Measurements from ENCODE around the gene PTK6. TPM values are rescaled to one million over a fixed set of nuclear protein-coding genes. Genes with fewer than 3 reads are reported as not detected.
"Not testable (repeated sequence)": the region's sequence is repeated elsewhere in the genome, so short reads cannot be mapped to it uniquely, and the experiment has no call there.

The PTK6 gene
- total RNA-seq, 1 donor, result 0.52 TPM

DNA sequence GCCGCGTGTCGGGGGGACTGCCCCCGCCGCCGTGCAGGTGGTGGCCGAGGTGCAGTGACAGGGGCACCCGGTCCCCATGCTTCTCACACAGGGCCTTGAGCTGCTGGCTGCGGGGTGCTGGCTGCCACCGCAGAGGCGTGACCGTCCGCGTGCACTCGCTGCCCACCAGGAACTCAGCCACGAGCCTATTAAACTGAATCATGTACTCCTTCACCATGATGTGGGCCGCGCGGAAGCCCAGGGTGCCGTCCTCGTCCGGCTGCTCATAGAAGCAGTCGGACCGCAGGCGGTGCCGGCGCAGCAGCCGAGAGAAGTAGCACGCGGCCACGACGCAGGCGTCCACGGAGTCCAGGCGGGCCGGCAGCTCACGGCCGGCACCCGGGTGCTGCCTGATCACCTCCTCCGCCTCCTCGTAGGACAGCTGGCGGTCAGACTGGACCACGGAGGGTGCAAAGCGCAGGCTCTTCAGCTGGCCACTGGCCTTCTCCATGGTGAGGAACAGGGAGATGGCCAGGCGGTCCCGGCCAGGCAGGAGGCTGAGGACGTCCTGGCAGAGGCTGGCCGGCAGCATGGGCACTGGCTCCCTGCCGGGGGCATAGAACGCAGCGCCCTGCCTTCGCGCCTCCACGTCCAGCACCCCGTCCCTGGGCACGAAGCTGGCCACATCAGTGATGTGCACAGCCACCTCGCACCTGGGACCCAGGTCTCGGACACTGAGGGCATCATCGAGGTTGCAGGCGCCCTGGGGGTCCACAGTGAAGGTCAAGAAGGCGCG lies 27.0 kb upstream of the PTK6 start:
- Histone ChIP-seq H3K4me3 (ENCODE audit: low read length) (no peak overlapping the region), H3K27me3 (ENCODE audit: insufficient read depth, low read length) (no peaks in the 10 kb centered on the region), H3K4me1 (ENCODE audit: insufficient read depth, low read length) (peaks cover 28% of the 10 kb centered on the region)

GRCh38 chr20:63563225-63563935 lies 26.2 kb upstream of the PTK6 start:
- Histone ChIP-seq H3K4me1 (ENCODE audit: insufficient read depth, low read length) (peaks cover 19% of the 10 kb centered on the region), H3K27me3 (ENCODE audit: insufficient read depth, low read length) (no peaks in the 10 kb centered on the region), H3K9me3 (ENCODE audit: low read depth, low read length) (no peaks in the 10 kb centered on the region), H3K4me3 (ENCODE audit: low read length) (no peak overlapping the region)

More for the DNA sequence above, 27.0 kb upstream of the PTK6 start:
- H3K9me3 ChIP-seq (ENCODE audit: low read depth, low read length), result no peaks in the 10 kb centered on the region

GRCh38 chr20:63562461-63563224 lies 25.5 kb upstream of the PTK6 start:
- H3K27me3 ChIP-seq (ENCODE audit: insufficient read depth, low read length), result no peaks in the 10 kb centered on the region

DNA sequence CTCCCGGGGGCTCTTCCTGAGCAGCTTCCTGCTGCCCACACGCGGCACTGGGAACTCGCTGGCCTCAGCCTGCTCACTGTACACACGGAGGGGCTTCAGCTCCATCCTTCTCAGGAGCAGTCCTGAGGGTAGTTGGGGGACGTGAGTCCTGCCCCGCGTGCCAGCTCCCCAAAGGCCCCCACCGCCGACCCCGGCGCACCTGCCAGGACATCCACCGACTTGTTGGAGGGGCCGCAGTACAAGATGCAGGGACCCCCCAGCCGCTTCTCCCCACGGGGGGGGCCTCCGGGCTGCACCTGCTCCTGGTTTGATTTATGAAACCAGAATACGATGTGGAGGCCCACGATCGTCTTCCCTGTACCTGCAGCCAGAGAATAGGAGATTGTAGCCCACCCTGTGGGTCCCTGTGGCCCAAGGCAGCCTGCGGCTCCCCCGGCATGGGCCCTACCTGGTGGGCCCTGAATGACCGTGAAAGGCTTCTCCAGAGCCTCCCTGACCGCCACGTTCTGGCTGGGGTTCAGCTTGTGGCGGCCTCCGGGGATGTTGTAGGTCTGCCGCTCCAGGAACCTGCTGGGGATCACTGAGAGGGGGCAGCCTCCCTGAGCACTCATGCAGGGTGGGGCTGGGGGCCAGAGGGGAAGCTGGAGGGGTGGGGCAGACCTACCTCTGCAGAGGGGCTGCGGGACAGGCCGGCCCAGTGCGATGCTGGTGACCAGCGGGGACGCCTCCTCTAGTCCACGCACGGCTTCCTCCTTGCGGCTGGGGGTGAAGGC lies 24.6 kb upstream of the PTK6 start:
- no peaks in the 10 kb centered on the region for H3K27me3 ChIP-seq (ENCODE audit: insufficient read depth, low read length)
- H3K4me1 ChIP-seq (ENCODE audit: insufficient read depth, low read length), result peaks cover 4% of the 10 kb centered on the region
- no peaks in the 10 kb centered on the region for H3K9me3 ChIP-seq (ENCODE audit: low read depth, low read length)
- no peak overlapping the region for H3K4me3 ChIP-seq (ENCODE audit: low read length)

More at GRCh38 chr20:63562461-63563224, 25.5 kb upstream of the PTK6 start:
- Histone ChIP-seq H3K4me3 (ENCODE audit: low read length) (no peak overlapping the region), H3K4me1 (ENCODE audit: insufficient read depth, low read length) (peaks cover 12% of the 10 kb centered on the region), H3K9me3 (ENCODE audit: low read depth, low read length) (no peaks in the 10 kb centered on the region)

- Histone ChIP-seq H3K4me3 (ENCODE audit: low read length) (no peak overlapping the region), H3K4me1 (ENCODE audit: insufficient read depth, low read length) (no peaks in the 10 kb centered on the region), H3K27me3 (ENCODE audit: insufficient read depth, low read length) (no peaks in the 10 kb centered on the region), H3K9me3 (ENCODE audit: low read depth, low read length) (no peaks in the 10 kb centered on the region)
Measured at GRCh38 chr20:63560856-63561609, 23.9 kb upstream of the PTK6 start.

DNA sequence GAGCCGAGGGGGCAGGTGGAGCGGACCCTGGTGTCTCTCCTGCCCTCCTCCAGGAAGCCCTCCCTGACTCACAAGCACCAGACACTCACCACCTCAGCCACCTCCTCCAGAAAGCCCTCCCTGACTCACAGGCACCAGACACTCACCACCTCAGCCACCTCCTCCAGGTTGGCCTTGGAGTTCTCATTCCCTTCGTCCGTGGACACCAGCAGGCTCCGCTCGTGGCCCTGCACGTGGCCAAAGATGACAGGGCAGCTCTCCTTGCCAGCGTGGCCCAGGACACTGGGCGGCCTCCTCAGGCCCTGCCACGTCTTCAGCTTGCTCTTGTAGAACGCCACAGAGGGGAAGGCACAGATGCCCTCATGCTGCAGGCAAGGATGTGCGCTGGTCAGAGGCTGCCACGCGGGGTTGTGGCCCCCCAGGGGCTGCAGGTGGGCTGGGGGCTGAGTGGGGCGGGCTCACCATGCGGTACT lies 23.2 kb upstream of the PTK6 start:
- H3K4me1 ChIP-seq (ENCODE audit: insufficient read depth, low read length), result no peaks in the 10 kb centered on the region
- H3K9me3 ChIP-seq (ENCODE audit: low read depth, low read length), result no peaks in the 10 kb centered on the region
- H3K27me3 ChIP-seq (ENCODE audit: insufficient read depth, low read length), result no peaks in the 10 kb centered on the region
- no peak overlapping the region for H3K4me3 ChIP-seq (ENCODE audit: low read length)

GRCh38 chr20:63559485-63560332 lies 22.5 kb upstream of the PTK6 start:
- not testable (repeated sequence) for H3K27me3 ChIP-seq (ENCODE audit: insufficient read depth, low read length); H3K9me3 ChIP-seq (ENCODE audit: low read depth, low read length); H3K4me1 ChIP-seq (ENCODE audit: insufficient read depth, low read length); H3K4me3 ChIP-seq (ENCODE audit: low read length)

DNA sequence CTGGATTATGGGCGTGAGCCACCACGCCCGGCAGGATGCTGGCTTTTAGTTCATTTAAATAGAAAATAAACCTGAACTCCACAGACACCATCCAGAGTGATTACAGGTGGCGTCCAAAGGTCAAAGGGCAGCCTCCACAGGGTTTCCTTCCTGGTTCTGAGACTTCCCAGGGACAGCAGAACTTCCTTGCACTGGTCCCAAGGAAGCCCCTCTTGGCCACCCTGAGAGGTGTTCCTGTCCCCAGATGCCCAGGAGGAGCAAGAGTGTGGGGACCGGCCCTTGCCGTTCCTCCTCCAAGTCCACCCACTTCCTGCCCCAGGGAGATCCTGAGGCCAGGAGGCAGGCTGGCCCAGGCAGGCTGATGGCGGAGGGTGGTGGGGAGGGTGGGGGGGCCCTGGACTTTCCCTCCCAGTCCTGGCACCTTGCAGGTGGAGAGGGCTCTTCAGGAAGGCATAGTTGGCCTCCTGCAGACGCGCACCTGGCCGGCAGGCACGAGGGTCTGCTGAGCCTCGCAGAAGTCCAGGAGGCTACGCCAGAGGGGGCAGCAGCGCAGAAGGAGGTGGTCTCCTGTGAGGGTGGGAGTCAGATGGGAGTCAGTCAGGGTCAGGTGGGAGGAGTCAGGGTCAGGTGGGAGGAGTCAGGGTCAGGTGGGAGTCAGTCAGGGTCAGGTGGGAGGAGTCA lies 21.8 kb upstream of the PTK6 start:
- Histone ChIP-seq H3K4me1 (ENCODE audit: insufficient read depth, low read length) (peaks cover 4% of the 10 kb centered on the region), H3K4me3 (ENCODE audit: low read length) (no peak overlapping the region), H3K27me3 (ENCODE audit: insufficient read depth, low read length) (no peaks in the 10 kb centered on the region), H3K9me3 (ENCODE audit: low read depth, low read length) (no peaks in the 10 kb centered on the region)

DNA sequence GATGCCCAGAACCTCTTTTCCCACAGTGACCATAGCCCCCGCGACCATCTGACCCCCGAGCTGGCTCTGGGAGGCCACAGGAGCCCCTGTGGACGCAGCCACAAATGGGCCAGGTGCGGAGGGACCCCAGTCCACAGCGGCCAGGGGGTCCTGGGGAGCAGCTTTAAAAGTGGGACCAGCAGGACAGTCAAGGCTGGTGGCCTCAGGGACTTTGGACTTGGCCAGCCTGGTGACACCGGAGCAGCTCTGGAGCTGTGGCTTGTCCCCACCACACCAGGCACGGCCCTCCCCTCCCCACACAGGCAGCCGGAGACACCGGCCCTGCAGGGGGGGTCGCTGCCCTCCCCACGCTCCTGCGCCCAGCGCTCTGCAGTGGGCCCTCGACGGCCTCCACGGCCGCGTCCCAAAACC lies 20.3 kb upstream of the PTK6 start:
- Histone ChIP-seq H3K27me3 (ENCODE audit: insufficient read depth, low read length) (no peaks in the 10 kb centered on the region), H3K9me3 (ENCODE audit: low read depth, low read length) (no peaks in the 10 kb centered on the region), H3K4me3 (ENCODE audit: low read length) (no peak overlapping the region), H3K4me1 (ENCODE audit: insufficient read depth, low read length) (peaks cover 16% of the 10 kb centered on the region)

DNA sequence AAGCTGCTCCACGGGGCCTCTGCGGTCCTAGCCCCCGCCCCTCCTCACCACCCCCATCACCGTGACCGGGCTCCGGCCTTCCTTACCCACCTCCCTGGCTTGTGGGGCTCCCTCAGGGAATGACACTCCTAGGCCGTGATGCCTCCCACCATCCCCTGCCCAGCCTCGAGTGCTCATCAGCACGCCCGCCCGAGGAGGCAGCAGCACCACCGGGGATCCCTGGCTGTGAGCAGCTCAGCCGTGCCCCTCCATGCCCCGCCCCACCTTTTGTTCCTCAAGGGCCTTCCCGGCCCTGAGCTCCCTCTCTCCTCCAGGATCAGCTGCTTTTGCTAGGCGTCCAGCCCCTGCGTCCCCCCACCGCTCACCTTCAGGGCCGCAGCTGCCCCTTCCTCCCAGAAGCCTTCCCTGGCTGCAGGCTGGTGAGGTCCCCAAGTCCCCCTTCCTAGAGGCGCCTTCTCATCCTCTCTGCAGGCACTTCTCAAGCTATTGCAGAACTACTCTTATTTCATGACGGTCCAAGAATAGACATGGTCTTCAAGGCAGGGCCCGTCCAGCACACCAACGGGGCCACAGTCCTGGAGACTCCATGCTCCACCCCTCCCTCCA lies 19.8 kb upstream of the PTK6 start:
- Histone ChIP-seq H3K4me3 (ENCODE audit: low read length) (no peak overlapping the region), H3K9me3 (ENCODE audit: low read depth, low read length) (no peaks in the 10 kb centered on the region), H3K4me1 (ENCODE audit: insufficient read depth, low read length) (peaks cover 21% of the 10 kb centered on the region), H3K27me3 (ENCODE audit: insufficient read depth, low read length) (no peaks in the 10 kb centered on the region)

- H3K4me1 ChIP-seq (ENCODE audit: insufficient read depth, low read length), result peaks cover 21% of the 10 kb centered on the region
- no peaks in the 10 kb centered on the region for H3K9me3 ChIP-seq (ENCODE audit: low read depth, low read length)
- no peak overlapping the region for H3K4me3 ChIP-seq (ENCODE audit: low read length)
- H3K27me3 ChIP-seq (ENCODE audit: insufficient read depth, low read length), result no peaks in the 10 kb centered on the region
Measured at GRCh38 chr20:63555661-63556381, 18.6 kb upstream of the PTK6 start.
